ENCODE data around the gene MAPK9.

The MAPK9 gene

DNA sequence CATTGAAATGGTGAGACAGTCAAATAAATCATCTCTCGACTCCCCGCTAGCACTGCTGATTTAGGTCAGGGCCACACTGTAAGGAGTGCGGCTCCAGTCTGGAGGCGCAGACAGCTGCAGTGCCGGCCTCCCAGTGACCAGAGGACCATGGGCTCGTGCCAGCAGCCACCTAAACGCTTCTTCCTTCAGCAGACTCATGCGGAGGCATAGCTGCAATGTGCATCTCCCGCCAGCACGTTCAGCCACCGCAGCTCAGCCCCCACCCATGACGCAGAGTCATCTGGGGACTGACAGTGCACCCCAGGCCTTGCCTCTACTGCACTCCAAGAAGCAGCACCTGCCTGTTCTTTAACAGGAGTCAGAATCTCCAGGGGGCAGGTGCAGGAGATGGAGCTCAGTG is 13.6 kb upstream of the MAPK9 start:
- Histone ChIP-seq H3K18ac (ENCODE audit: low read length) (no peak overlapping the region), H3K27me3 (ENCODE audit: insufficient read depth, low read length) (no peaks in the 10 kb centered on the region), H4K8ac (ENCODE audit: low read depth, low read length) (no peak overlapping the region), H3K4me1 (ENCODE audit: control insufficient read depth in 1 of 2, insufficient read depth in 2 of 2, low read length in 2 of 2) (no peaks in the 10 kb centered on the region), H2BK5ac (ENCODE audit: low read depth, low read length, poor library complexity) (no peak overlapping the region), H3K14ac (ENCODE audit: low read length) (no peak overlapping the region), H2AK5ac (ENCODE audit: low read length) (no peak overlapping the region), H3K36me3 (ENCODE audit: control insufficient read depth in 1 of 2, insufficient read depth in 2 of 2, low read length in 2 of 2) (no peaks in the 10 kb centered on the region), H4K12ac (ENCODE audit: low read depth, low read length) (no peak overlapping the region), H3K9ac (ENCODE audit: low read length) (no peak overlapping the region), H3K4ac (ENCODE audit: low read depth, low read length) (no peak overlapping the region), H3K27ac (ENCODE audit: low read depth, low read length) (no peak overlapping the region), H2AFZ (ENCODE audit: insufficient read depth, low read length, poor library complexity) (no peak overlapping the region), H2BK120ac (ENCODE audit: insufficient read depth, low read length, poor library complexity) (no peak overlapping the region), H3K79me1 (ENCODE audit: low read length) (no peaks in the 10 kb centered on the region), H3K4me2 (ENCODE audit: low read length) (no peak overlapping the region), H3K9me3 (ENCODE audit: insufficient read depth, low read depth, low read length) (no peaks in the 10 kb centered on the region), H3K23ac (ENCODE audit: low read length) (no peak overlapping the region), H2BK12ac (ENCODE audit: low read length) (no peak overlapping the region), H4K91ac (ENCODE audit: low read depth, low read length) (no peak overlapping the region), H3K79me2 (ENCODE audit: control insufficient read depth, insufficient read depth, low read length, poor library complexity) (no peaks in the 10 kb centered on the region), H3K4me3 (ENCODE audit: low read depth, low read length) (no peak overlapping the region)
- DNase-seq: no peak
- no CpG with 5 or more reads among the region's 12 CpGs for WGBS (ENCODE audit: extremely low coverage, insufficient coverage, insufficient read length)

DNA sequence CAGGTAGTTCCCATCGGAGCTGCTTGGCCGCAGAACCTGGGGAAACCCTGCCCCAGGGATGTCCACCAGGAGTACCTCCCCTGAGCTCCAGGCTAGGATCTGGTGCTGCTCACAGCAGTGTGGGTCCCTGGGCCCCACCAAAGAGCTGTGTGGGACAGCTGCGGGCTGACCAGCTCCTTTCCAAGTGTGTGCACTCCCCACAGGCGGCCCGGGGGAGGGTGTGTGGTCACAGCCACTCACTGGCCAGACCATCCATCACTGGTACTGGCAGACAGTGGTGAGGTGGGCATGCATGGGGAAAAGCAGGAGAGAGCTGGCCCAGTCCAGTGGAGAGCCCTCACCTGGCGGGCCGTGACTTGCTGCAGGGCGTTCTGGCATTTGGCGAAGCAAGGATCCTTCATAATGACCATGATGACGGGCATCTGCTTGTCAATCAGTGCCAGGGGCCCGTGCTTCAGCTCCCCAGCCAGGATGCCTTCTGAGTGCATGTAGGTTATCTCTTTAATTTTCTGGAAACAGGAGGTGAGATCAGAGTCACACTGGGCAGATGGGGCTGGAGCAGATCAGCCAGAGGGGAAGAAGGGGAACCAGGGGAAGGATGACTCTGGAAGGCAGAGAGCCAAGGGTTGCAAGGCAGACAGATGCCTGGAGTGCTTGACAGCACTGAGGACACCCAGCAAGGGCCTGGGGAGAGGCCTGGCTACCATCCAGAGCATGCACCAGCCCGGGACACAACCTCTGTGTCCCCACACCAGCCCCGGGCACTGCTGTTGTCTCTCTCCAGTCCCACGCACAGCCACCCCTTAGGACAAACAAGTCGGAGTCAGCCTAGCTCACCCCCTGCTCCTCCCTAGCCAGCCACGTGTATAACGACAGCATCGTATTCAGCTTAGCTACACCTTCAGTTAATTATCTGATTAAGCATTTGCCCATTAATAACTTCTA is 12.8 kb upstream of the MAPK9 start:
- no peak overlapping the region for H3K9ac ChIP-seq (ENCODE audit: low read length)
- H3K27ac ChIP-seq (ENCODE audit: low read depth, low read length): no peak overlapping the region
- H3K4me1 ChIP-seq (ENCODE audit: control insufficient read depth in 1 of 2, insufficient read depth in 2 of 2, low read length in 2 of 2): no peaks in the 10 kb centered on the region
- H3K4me3 ChIP-seq (ENCODE audit: low read depth, low read length): no peak overlapping the region
- H4K8ac ChIP-seq (ENCODE audit: low read depth, low read length): no peak overlapping the region
- no peak overlapping the region for H2BK12ac ChIP-seq (ENCODE audit: low read length)
- H3K27me3 ChIP-seq (ENCODE audit: insufficient read depth, low read length): no peaks in the 10 kb centered on the region
- no peak overlapping the region for H2AFZ ChIP-seq (ENCODE audit: insufficient read depth, low read length, poor library complexity)
- H2BK5ac ChIP-seq (ENCODE audit: low read depth, low read length, poor library complexity): no peak overlapping the region
- H3K79me2 ChIP-seq (ENCODE audit: control insufficient read depth, insufficient read depth, low read length, poor library complexity): no peaks in the 10 kb centered on the region
- H2BK120ac ChIP-seq (ENCODE audit: insufficient read depth, low read length, poor library complexity): no peak overlapping the region
- H3K23ac ChIP-seq (ENCODE audit: low read length): no peak overlapping the region
- H3K36me3 ChIP-seq (ENCODE audit: control insufficient read depth in 1 of 2, insufficient read depth in 2 of 2, low read length in 2 of 2): no peaks in the 10 kb centered on the region
- no peak overlapping the region for H3K4me2 ChIP-seq (ENCODE audit: low read length)
- no peak overlapping the region for H3K14ac ChIP-seq (ENCODE audit: low read length)
- no CpG with 5 or more reads among the region's 18 CpGs for WGBS (ENCODE audit: extremely low coverage, insufficient coverage, insufficient read length)
- no peaks in the 10 kb centered on the region for H3K79me1 ChIP-seq (ENCODE audit: low read length)
- no peak overlapping the region for H4K12ac ChIP-seq (ENCODE audit: low read depth, low read length)
- no peak for DNase-seq
- H4K91ac ChIP-seq (ENCODE audit: low read depth, low read length): no peak overlapping the region
- H3K4ac ChIP-seq (ENCODE audit: low read depth, low read length): no peak overlapping the region
- no peaks in the 10 kb centered on the region for H3K9me3 ChIP-seq (ENCODE audit: insufficient read depth, low read depth, low read length)
- H3K18ac ChIP-seq (ENCODE audit: low read length): no peak overlapping the region
- no peak overlapping the region for H2AK5ac ChIP-seq (ENCODE audit: low read length)

DNA sequence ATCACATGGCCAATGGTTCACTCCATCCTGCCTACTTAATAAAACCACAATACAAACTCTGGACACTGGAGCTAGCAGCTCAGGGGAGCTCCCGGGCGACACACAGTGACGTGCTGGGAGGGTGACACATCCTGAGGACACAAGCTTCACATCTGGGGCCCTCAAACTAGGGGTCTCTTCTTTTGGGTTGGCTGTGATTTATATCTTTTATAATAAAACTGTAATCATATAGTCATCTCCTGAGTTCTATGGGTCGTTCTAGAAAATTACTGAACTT is 12.1 kb upstream of the MAPK9 start:
- no CpG with 5 or more reads among the region's 4 CpGs for WGBS (ENCODE audit: extremely low coverage, insufficient coverage, insufficient read length)
- H2BK12ac ChIP-seq (ENCODE audit: low read length): no peak overlapping the region
- H3K27me3 ChIP-seq (ENCODE audit: insufficient read depth, low read length): no peaks in the 10 kb centered on the region
- no peak overlapping the region for H4K91ac ChIP-seq (ENCODE audit: low read depth, low read length)
- H4K8ac ChIP-seq (ENCODE audit: low read depth, low read length): no peak overlapping the region
- DNase-seq: no peak
- H3K27ac ChIP-seq (ENCODE audit: low read depth, low read length): no peak overlapping the region
- no peaks in the 10 kb centered on the region for H3K79me2 ChIP-seq (ENCODE audit: control insufficient read depth, insufficient read depth, low read length, poor library complexity)
- no peak overlapping the region for H3K4ac ChIP-seq (ENCODE audit: low read depth, low read length)
- no peaks in the 10 kb centered on the region for H3K36me3 ChIP-seq (ENCODE audit: control insufficient read depth in 1 of 2, insufficient read depth in 2 of 2, low read length in 2 of 2)
- H3K4me2 ChIP-seq (ENCODE audit: low read length): no peak overlapping the region
- no peak overlapping the region for H3K18ac ChIP-seq (ENCODE audit: low read length)
- no peak overlapping the region for H4K12ac ChIP-seq (ENCODE audit: low read depth, low read length)
- H3K79me1 ChIP-seq (ENCODE audit: low read length): no peaks in the 10 kb centered on the region
- no peak overlapping the region for H3K23ac ChIP-seq (ENCODE audit: low read length)
- no peak overlapping the region for H2AK5ac ChIP-seq (ENCODE audit: low read length)
- no peak overlapping the region for H3K14ac ChIP-seq (ENCODE audit: low read length)
- H3K9me3 ChIP-seq (ENCODE audit: insufficient read depth, low read depth, low read length): no peaks in the 10 kb centered on the region
- no peak overlapping the region for H2BK120ac ChIP-seq (ENCODE audit: insufficient read depth, low read length, poor library complexity)
- no peak overlapping the region for H2AFZ ChIP-seq (ENCODE audit: insufficient read depth, low read length, poor library complexity)
- no peak overlapping the region for H3K9ac ChIP-seq (ENCODE audit: low read length)
- no peak overlapping the region for H2BK5ac ChIP-seq (ENCODE audit: low read depth, low read length, poor library complexity)
- H3K4me3 ChIP-seq (ENCODE audit: low read depth, low read length): no peak overlapping the region
- H3K4me1 ChIP-seq (ENCODE audit: control insufficient read depth in 1 of 2, insufficient read depth in 2 of 2, low read length in 2 of 2): no peaks in the 10 kb centered on the region

DNA sequence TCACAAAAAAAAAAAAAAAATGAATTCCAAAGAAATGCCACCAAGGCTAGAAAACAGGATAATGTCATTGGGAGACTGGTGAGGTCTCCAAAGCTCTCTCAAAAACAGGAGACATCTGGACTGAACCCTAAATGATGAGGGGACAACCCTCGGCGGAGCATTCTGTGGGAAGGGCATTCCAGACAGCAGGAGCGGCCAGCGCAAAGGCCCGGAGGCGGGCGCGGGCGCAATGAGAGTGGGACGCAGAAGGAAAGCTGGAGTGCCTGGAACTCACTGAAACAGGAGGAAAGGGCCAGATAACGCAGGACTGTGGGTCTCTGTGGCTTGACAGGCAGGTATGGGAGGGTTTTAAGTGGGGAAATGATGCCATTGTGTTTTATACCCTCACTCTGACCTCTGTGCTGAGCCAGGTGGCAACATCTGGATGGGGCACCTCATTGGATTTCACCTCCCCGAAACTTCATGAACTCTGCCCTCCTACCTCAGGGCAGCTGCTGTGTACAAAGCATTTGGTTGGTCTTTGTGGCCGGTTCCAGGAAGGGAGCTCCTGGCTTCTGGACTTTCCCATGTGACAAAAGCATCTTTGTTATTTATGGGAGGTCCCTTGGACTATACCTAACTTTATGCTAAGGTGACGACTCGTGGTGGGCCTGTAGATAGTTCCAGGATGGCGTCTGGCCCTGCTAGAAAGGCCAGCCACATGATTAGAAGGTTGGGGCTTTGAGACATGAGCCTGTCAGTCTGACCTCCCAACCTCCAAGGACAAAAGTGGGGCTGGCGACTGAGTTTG is 11.5 kb upstream of the MAPK9 start:
- no peak overlapping the region for H3K4me3 ChIP-seq (ENCODE audit: low read depth, low read length)
- WGBS (ENCODE audit: extremely low coverage, insufficient coverage, insufficient read length): no CpG with 5 or more reads among the region's 17 CpGs

More for the DNA sequence above, 11.5 kb upstream of the MAPK9 start:
- Histone ChIP-seq H3K36me3 (ENCODE audit: control insufficient read depth in 1 of 2, insufficient read depth in 2 of 2, low read length in 2 of 2) (no peaks in the 10 kb centered on the region), H4K8ac (ENCODE audit: low read depth, low read length) (no peak overlapping the region), H3K14ac (ENCODE audit: low read length) (no peak overlapping the region), H3K23ac (ENCODE audit: low read length) (no peak overlapping the region), H3K79me2 (ENCODE audit: control insufficient read depth, insufficient read depth, low read length, poor library complexity) (no peaks in the 10 kb centered on the region), H3K27ac (ENCODE audit: low read depth, low read length) (no peak overlapping the region), H4K12ac (ENCODE audit: low read depth, low read length) (no peak overlapping the region), H2BK12ac (ENCODE audit: low read length) (no peak overlapping the region), H3K4me1 (ENCODE audit: control insufficient read depth in 1 of 2, insufficient read depth in 2 of 2, low read length in 2 of 2) (no peaks in the 10 kb centered on the region), H3K79me1 (ENCODE audit: low read length) (no peaks in the 10 kb centered on the region), H2AFZ (ENCODE audit: insufficient read depth, low read length, poor library complexity) (no peak overlapping the region), H2BK5ac (ENCODE audit: low read depth, low read length, poor library complexity) (no peak overlapping the region), H3K9ac (ENCODE audit: low read length) (no peak overlapping the region), H3K27me3 (ENCODE audit: insufficient read depth, low read length) (no peaks in the 10 kb centered on the region), H2AK5ac (ENCODE audit: low read length) (no peak overlapping the region), H2BK120ac (ENCODE audit: insufficient read depth, low read length, poor library complexity) (no peak overlapping the region), H3K4ac (ENCODE audit: low read depth, low read length) (no peak overlapping the region), H3K4me2 (ENCODE audit: low read length) (no peak overlapping the region), H3K9me3 (ENCODE audit: insufficient read depth, low read depth, low read length) (no peaks in the 10 kb centered on the region), H3K18ac (ENCODE audit: low read length) (no peak overlapping the region), H4K91ac (ENCODE audit: low read depth, low read length) (no peak overlapping the region)
- DNase-seq: peak; percentile 35 to 58

Data from trophoblast cell (in vitro differentiated cells and primary cell).